Measurements from ENCODE around the gene GRM5. TPM values are rescaled to one million over a fixed set of nuclear protein-coding genes. Genes with fewer than 3 reads are reported as not detected.

The GRM5 gene
- total RNA-seq, 1 donor from 2014 or later: under 0.01 TPM

Other genes with a start within 250 kb of the GRM5 start
- gene TYR, start 111.9 kb upstream of the GRM5 start, total RNA-seq: not detected in 2 replicates

All from dermis microvascular lymphatic vessel endothelial cell (primary cell).